ENCODE measurements around the gene CST6.

CST6 gene

GRCh38 chr11:65978391-65979238 is 33.2 kb upstream of the CST6 start:
- in situ Hi-C loops (cut with MboI; ENCODE audit: low sequenced_read_pairs, unreplicated experiment), result loop anchor here (25.0 kb wide), 1 partner anchor 266 kb away; the partner anchor contains the start of genes KAT5 and RNASEH2C
- no peak for DNase-seq (ENCODE audit: low spot score)
- TF ChIP-seq CTCF (IDR thresholded peaks at IDR 0.05; ENCODE audit: borderline replicate concordance, control extremely low read depth, extremely low read depth, insufficient read depth, missing control alignments), result no peak

GRCh38 chr11:65979261-65979759 is 32.5 kb upstream of the CST6 start:
- DNase-seq (ENCODE audit: low spot score), result no peak
- no peak for TF ChIP-seq CTCF (IDR thresholded peaks at IDR 0.05; ENCODE audit: borderline replicate concordance, control extremely low read depth, extremely low read depth, insufficient read depth, missing control alignments)
- in situ Hi-C loops (cut with MboI; ENCODE audit: low sequenced_read_pairs, unreplicated experiment), result loop anchor here (25.0 kb wide), 1 partner anchor 267 kb away; the partner anchor contains the start of genes KAT5 and RNASEH2C

- DNase-seq (ENCODE audit: low spot score), result no peak
- no peak for TF ChIP-seq CTCF (IDR thresholded peaks at IDR 0.05; ENCODE audit: borderline replicate concordance, control extremely low read depth, extremely low read depth, insufficient read depth, missing control alignments)
- in situ Hi-C loops (cut with MboI; ENCODE audit: low sequenced_read_pairs, unreplicated experiment), result loop anchor here (25.0 kb wide), 1 partner anchor 269 kb away; the partner anchor contains the start of genes KAT5 and RNASEH2C
Measured at GRCh38 chr11:65981101-65981740, 30.6 kb upstream of the CST6 start.

GRCh38 chr11:65981972-65982823 is 29.6 kb upstream of the CST6 start:
- in situ Hi-C loops (cut with MboI; ENCODE audit: low sequenced_read_pairs, unreplicated experiment), result loop anchor here (25.0 kb wide), 1 partner anchor 270 kb away; the partner anchor contains the start of genes KAT5 and RNASEH2C
- no peak for DNase-seq (ENCODE audit: low spot score)
- TF ChIP-seq CTCF (IDR thresholded peaks at IDR 0.05; ENCODE audit: borderline replicate concordance, control extremely low read depth, extremely low read depth, insufficient read depth, missing control alignments), result no peak

GRCh38 chr11:65982824-65983588 is 28.8 kb upstream of the CST6 start:
- TF ChIP-seq CTCF (IDR thresholded peaks at IDR 0.05; ENCODE audit: borderline replicate concordance, control extremely low read depth, extremely low read depth, insufficient read depth, missing control alignments), result no peak
- in situ Hi-C loops (cut with MboI; ENCODE audit: low sequenced_read_pairs, unreplicated experiment), result loop anchor here (25.0 kb wide), 1 partner anchor 271 kb away; the partner anchor contains the start of genes KAT5 and RNASEH2C
- no peak for DNase-seq (ENCODE audit: low spot score)
